ENCODE results near the gene PRSS33. TPM values are rescaled to one million over a fixed set of nuclear protein-coding genes. Genes with fewer than 3 reads are reported as not detected.

PRSS33 gene
- polyA plus RNA-seq, 2 of the 4 experiments (the other 2 are of a cell fraction), result 0.04 TPM; not detected in 1

DNA sequence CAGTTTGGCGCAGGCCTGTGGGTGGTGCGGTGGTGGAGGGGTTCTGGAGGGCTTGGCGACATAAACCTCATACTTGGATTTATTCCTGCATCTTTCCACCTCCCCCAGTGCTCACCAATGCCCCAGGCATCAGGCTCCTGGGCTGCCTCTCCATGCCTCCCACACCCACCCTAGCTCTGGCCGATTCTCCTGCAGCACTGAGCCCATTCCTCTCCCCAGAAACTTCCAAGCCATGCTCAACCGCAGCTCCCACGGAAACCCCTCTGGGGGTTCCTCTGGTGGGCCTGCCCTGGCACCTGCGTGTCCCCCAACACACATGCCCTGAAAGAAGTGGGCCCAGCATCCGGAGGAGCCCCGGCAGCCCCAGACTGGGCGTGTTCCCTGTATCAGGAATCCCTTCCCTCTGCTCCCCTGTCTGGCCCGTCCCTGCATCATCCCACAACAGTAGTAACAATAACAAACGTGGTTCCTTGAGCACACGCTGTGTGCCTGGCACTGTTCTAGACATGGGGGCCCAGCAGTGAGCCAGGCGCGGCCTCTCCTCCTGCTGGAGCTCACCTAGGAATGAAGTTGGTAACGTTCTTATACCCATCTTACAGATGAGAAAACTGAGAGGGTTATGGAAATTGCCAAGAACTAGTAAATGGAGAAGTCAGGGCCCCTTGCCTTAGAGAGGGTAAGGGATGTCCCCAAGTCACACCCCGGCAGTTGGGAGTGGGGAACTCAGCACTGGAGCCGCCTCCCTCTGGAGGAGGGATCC, 32.0 kb upstream of the PRSS33 start:
- TF ChIP-seq, protein P1, sequence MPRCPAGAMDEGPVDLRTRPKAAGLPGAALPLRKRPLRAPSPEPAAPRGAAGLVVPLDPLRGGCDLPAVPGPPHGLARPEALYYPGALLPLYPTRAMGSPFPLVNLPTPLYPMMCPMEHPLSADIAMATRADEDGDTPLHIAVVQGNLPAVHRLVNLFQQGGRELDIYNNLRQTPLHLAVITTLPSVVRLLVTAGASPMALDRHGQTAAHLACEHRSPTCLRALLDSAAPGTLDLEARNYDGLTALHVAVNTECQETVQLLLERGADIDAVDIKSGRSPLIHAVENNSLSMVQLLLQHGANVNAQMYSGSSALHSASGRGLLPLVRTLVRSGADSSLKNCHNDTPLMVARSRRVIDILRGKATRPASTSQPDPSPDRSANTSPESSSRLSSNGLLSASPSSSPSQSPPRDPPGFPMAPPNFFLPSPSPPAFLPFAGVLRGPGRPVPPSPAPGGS (IDR thresholded peaks at IDR 0.05), result no peak
- TF ChIP-seq REST (IDR thresholded peaks at IDR 0.05) (no peak), RNF2 (IDR thresholded peaks at IDR 0.05; ENCODE audit: borderline replicate concordance, low read depth) (no peak), GATA3 (IDR thresholded peaks at IDR 0.05; ENCODE audit: borderline replicate concordance) (no peak), NFE2L2 (conservative IDR thresholded peaks at IDR 0.05; ENCODE audit: low read length) (no peak), ELK1 (IDR thresholded peaks at IDR 0.05; ENCODE audit: low read depth, low read length) (no peak), HOXB5 (CRISPR knock-in tag; IDR thresholded peaks at IDR 0.05) (no peak), PBX3 (IDR thresholded peaks at IDR 0.05) (no peak), NPAS2 (CRISPR knock-in tag; IDR thresholded peaks at IDR 0.05; ENCODE audit: borderline replicate concordance) (no peak), EP300 (IDR thresholded peaks at IDR 0.05) (no peak), HDAC2 (IDR thresholded peaks at IDR 0.05) (no peak), HEYL (CRISPR knock-in tag; IDR thresholded peaks at IDR 0.05) (no peak), CBX2 (IDR thresholded peaks at IDR 0.05; ENCODE audit: borderline replicate concordance, low read depth) (no peak), FOSB (CRISPR knock-in tag; IDR thresholded peaks at IDR 0.05) (no peak), ZFP36 (IDR thresholded peaks at IDR 0.05; ENCODE audit: borderline replicate concordance, partially characterized antibody) (no peak), MAFK (IDR thresholded peaks at IDR 0.05; ENCODE audit: partially characterized antibody) (no peak)
- TF ChIP-seq, protein P2, sequence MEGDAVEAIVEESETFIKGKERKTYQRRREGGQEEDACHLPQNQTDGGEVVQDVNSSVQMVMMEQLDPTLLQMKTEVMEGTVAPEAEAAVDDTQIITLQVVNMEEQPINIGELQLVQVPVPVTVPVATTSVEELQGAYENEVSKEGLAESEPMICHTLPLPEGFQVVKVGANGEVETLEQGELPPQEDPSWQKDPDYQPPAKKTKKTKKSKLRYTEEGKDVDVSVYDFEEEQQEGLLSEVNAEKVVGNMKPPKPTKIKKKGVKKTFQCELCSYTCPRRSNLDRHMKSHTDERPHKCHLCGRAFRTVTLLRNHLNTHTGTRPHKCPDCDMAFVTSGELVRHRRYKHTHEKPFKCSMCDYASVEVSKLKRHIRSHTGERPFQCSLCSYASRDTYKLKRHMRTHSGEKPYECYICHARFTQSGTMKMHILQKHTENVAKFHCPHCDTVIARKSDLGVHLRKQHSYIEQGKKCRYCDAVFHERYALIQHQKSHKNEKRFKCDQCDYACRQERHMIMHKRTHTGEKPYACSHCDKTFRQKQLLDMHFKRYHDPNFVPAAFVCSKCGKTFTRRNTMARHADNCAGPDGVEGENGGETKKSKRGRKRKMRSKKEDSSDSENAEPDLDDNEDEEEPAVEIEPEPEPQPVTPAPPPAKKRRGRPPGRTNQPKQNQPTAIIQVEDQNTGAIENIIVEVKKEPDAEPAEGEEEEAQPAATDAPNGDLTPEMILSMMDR (IDR thresholded peaks at IDR 0.05), result no peak
- TF ChIP-seq, protein P3, sequence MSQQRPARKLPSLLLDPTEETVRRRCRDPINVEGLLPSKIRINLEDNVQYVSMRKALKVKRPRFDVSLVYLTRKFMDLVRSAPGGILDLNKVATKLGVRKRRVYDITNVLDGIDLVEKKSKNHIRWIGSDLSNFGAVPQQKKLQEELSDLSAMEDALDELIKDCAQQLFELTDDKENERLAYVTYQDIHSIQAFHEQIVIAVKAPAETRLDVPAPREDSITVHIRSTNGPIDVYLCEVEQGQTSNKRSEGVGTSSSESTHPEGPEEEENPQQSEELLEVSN (IDR thresholded peaks at IDR 0.05; ENCODE audit: borderline replicate concordance, low read depth), result no peak
- TF ChIP-seq, protein P4, sequence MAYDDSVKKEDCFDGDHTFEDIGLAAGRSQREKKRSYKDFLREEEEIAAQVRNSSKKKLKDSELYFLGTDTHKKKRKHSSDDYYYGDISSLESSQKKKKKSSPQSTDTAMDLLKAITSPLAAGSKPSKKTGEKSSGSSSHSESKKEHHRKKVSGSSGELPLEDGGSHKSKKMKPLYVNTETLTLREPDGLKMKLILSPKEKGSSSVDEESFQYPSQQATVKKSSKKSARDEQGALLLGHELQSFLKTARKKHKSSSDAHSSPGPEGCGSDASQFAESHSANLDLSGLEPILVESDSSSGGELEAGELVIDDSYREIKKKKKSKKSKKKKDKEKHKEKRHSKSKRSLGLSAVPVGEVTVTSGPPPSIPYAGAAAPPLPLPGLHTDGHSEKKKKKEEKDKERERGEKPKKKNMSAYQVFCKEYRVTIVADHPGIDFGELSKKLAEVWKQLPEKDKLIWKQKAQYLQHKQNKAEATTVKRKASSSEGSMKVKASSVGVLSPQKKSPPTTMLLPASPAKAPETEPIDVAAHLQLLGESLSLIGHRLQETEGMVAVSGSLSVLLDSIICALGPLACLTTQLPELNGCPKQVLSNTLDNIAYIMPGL (CRISPR knock-in tag; IDR thresholded peaks at IDR 0.05; ENCODE audit: borderline replicate concordance), result no peak
- DNase-seq (ENCODE audit: low read depth in 1 of 2, low spot score in 1 of 2) (no peak), ATAC-seq (no peak), FAIRE-seq (no peak)
- no peaks in the 10 kb centered on the region for H3K4me1 ChIP-seq
- ChIA-PET POLR2A (no interaction called here), CTCF (no interaction called here)
- no peaks in the 10 kb centered on the region for H3K9me3 ChIP-seq
- WGBS (ENCODE audit: missing lambda C conversion rate), result 73% methylated on average over 17 of the region's 18 CpGs
- no peak overlapping the region for H3K4me2 ChIP-seq
- no peak overlapping the region for H3K4me3 ChIP-seq
- H3K27ac ChIP-seq, result no peak overlapping the region
